HUES48 (cell line): ENCODE results near the gene THUMPD3.

Experiments used
- H3K27ac ChIP-seq: one replicate; pipeline ENCODE4 v1.7.0; 2013; ENCODE audit warnings: low read depth, low read length, inconsistent platforms
- H3K27me3 ChIP-seq: 2 replicates; pipeline ENCODE4 v1.6.1; 2013; ENCODE audit warnings: mild to moderate bottlenecking, low read length; ENCODE audit not compliant: control insufficient read depth, insufficient read depth
- H3K36me3 ChIP-seq: 2 replicates; pipeline ENCODE4 v1.6.1; 2013; ENCODE audit warnings: low read length; ENCODE audit not compliant: control insufficient read depth, insufficient read depth
- H3K4me1 ChIP-seq: 2 replicates; pipeline ENCODE4 v1.6.1; 2013; ENCODE audit warnings: mild to moderate bottlenecking, low read length; ENCODE audit not compliant: control insufficient read depth, insufficient read depth
- H3K4me3 ChIP-seq: 2 replicates; pipeline ENCODE4 v1.5.1; 2013; ENCODE audit warnings: mild to moderate bottlenecking, low read depth, low read length
- H3K9ac ChIP-seq: 2 replicates; pipeline ENCODE4 v1.6.1; 2013; ENCODE audit warnings: mild to moderate bottlenecking, low read depth, low read length, moderate library complexity
- H3K9me3 ChIP-seq: 2 replicates; pipeline ENCODE4 v1.6.1; 2013; ENCODE audit warnings: low read length; ENCODE audit not compliant: control insufficient read depth, insufficient read depth

THUMPD3 gene

GRCh38 chr3:9428411-9428810, 65.6 kb downstream of the THUMPD3 start:
- no peaks in the 10 kb centered on the region for H3K9me3 ChIP-seq
- no peak overlapping the region for H3K27ac ChIP-seq
- H3K9ac ChIP-seq = no peak overlapping the region
- no peak overlapping the region for H3K4me3 ChIP-seq
- H3K4me1 ChIP-seq = no peaks in the 10 kb centered on the region
- peaks cover 93% of the 10 kb centered on the region for H3K36me3 ChIP-seq
- no peaks in the 10 kb centered on the region for H3K27me3 ChIP-seq

- H3K4me1 ChIP-seq = no peaks in the 10 kb centered on the region
- H3K36me3 ChIP-seq = peaks cover 99% of the 10 kb centered on the region
- no peak overlapping the region for H3K4me3 ChIP-seq
- H3K27me3 ChIP-seq = no peaks in the 10 kb centered on the region
- H3K9me3 ChIP-seq = no peaks in the 10 kb centered on the region
- H3K9ac ChIP-seq = no peak overlapping the region
- no peak overlapping the region for H3K27ac ChIP-seq
Measured at GRCh38 chr3:9430733-9431132, 67.9 kb downstream of the THUMPD3 start.

GRCh38 chr3:9433627-9434521, 71.0 kb downstream of the THUMPD3 start:
- Histone ChIP-seq H3K27me3 (no peaks in the 10 kb centered on the region), H3K4me3 (no peak overlapping the region), H3K9ac (no peak overlapping the region), H3K4me1 (no peaks in the 10 kb centered on the region), H3K27ac (no peak overlapping the region), H3K36me3 (peaks cover 98% of the 10 kb centered on the region), H3K9me3 (no peaks in the 10 kb centered on the region)

- no peak overlapping the region for H3K4me3 ChIP-seq
- no peaks in the 10 kb centered on the region for H3K27me3 ChIP-seq
- H3K27ac ChIP-seq = no peak overlapping the region
- H3K4me1 ChIP-seq = no peaks in the 10 kb centered on the region
- peaks cover 98% of the 10 kb centered on the region for H3K36me3 ChIP-seq
- H3K9ac ChIP-seq = no peak overlapping the region
- H3K9me3 ChIP-seq = no peaks in the 10 kb centered on the region
Measured at GRCh38 chr3:9435316-9435715, 72.5 kb downstream of the THUMPD3 start.
